Measurements from ENCODE around the gene FMO2.

FMO2 gene

GRCh38 chr1:171158551-171158950 is 26.5 kb upstream of the FMO2 start:
- DNase-seq (ENCODE audit: extremely low spot score): no peak
- POLR2A ChIA-PET: no interaction called here
- TF ChIP-seq CTCF (IDR thresholded peaks at IDR 0.05; ENCODE audit: control extremely low read depth, extremely low read depth, low read depth, missing control alignments): no peak
- CTCF ChIA-PET: interaction anchor here (1.0 kb wide), 1 partner anchor 47 kb away, joined by 3 read pairs; no protein-coding TSS in a partner anchor

DNA sequence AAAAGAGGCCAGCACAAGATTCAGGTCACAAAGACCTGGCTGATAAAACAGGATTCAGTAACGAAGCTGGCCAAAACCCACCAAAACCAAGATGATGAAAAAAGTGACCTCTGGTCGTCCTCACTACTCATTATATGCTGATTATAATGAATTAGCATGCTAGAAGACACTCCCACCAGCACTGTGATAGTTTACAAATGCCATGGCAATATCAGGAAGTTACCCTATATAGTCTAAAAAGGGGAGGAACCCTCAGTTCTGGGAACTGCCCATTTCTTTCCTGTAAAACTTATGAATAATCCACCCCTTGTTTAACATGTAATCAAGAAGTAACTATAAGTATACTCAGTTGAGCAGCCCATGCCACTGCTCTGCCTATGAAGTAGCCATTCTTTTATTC is 26.0 kb upstream of the FMO2 start:
- CTCF ChIA-PET: interaction anchor here (0.8 kb wide), 1 partner anchor 30 kb away, joined by 3 read pairs; no protein-coding TSS in a partner anchor
- no peak for DNase-seq (ENCODE audit: extremely low spot score)
- POLR2A ChIA-PET: no interaction called here

GRCh38 chr1:171160211-171160610 is 24.9 kb upstream of the FMO2 start:
- CTCF ChIA-PET: interaction anchor here (0.8 kb wide), 1 partner anchor 29 kb away, joined by 3 read pairs; no protein-coding TSS in a partner anchor
- DNase-seq (ENCODE audit: extremely low spot score): no peak
- POLR2A ChIA-PET: no interaction called here
- no peak for TF ChIP-seq CTCF (IDR thresholded peaks at IDR 0.05; ENCODE audit: control extremely low read depth, extremely low read depth, low read depth, missing control alignments)

More for the DNA sequence above, 26.0 kb upstream of the FMO2 start:
- TF ChIP-seq CTCF (IDR thresholded peaks at IDR 0.05; ENCODE audit: control extremely low read depth, extremely low read depth, low read depth, missing control alignments): no peak

GRCh38 chr1:171160639-171161354 is 24.3 kb upstream of the FMO2 start:
- DNase-seq (ENCODE audit: extremely low spot score): no peak
- ChIA-PET POLR2A (no interaction called here), CTCF (no interaction called here)
- no peak for TF ChIP-seq CTCF (IDR thresholded peaks at IDR 0.05; ENCODE audit: control extremely low read depth, extremely low read depth, low read depth, missing control alignments)

GRCh38 chr1:171161431-171161830 is 23.7 kb upstream of the FMO2 start:
- TF ChIP-seq CTCF (IDR thresholded peaks at IDR 0.05; ENCODE audit: control extremely low read depth, extremely low read depth, low read depth, missing control alignments): no peak
- POLR2A ChIA-PET: no interaction called here
- CTCF ChIA-PET: no interaction called here

DNA sequence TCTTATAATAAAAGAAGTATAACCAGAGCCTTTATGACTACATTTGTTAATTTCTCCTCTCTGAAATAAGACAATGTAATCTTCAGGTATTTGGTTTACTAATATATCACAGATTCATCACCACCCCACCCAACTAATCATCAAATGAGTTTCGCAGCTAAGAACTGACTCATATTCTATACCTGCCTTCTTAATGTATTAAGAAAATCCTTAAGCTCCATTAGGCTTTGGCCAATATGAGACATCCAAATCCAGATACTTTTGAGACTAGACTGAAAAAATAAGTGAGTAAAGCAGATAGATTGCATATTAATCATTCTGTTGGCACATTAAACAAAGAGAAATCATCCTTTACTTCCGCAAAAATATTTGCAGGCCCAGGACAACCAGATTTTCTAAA is 18.7 kb upstream of the FMO2 start:
- ChIA-PET POLR2A (no interaction called here), CTCF (no interaction called here)
- TF ChIP-seq CTCF (IDR thresholded peaks at IDR 0.05; ENCODE audit: control extremely low read depth, extremely low read depth, low read depth, missing control alignments): no peak
- no peak for DNase-seq (ENCODE audit: extremely low spot score)

More at GRCh38 chr1:171161431-171161830, 23.7 kb upstream of the FMO2 start:
- no peak for DNase-seq (ENCODE audit: extremely low spot score)

All from GM10248 (cell line).